Measurements from ENCODE around the gene NCOR1.
"Not testable (repeated sequence)": the region's sequence is repeated elsewhere in the genome, so short reads cannot be mapped to it uniquely, and the experiment has no call there.

Gene NCOR1

GRCh38 chr17:16214190-16215001, 938 bp downstream of the NCOR1 start:
- peak in 1 of 2 experiments; percentile 3 for DNase-seq

- DNase-seq: no peak
Measured at GRCh38 chr17:16212793-16213192, 2.5 kb downstream of the NCOR1 start.

- no peak for DNase-seq
Measured at GRCh38 chr17:16211590-16211989, 3.7 kb downstream of the NCOR1 start.

GRCh38 chr17:16204763-16205162, 10.6 kb downstream of the NCOR1 start:
- DNase-seq: not testable (repeated sequence)

- not testable (repeated sequence) for DNase-seq
Measured at GRCh38 chr17:16202554-16203500, 12.5 kb downstream of the NCOR1 start.

- not testable (repeated sequence) for DNase-seq
Measured at GRCh38 chr17:16201693-16202131, 13.6 kb downstream of the NCOR1 start.

- DNase-seq: no peak
Measured at GRCh38 chr17:16199093-16199492, 16.2 kb downstream of the NCOR1 start.

- DNase-seq: no peak
Measured at GRCh38 chr17:16197276-16197675, 18.1 kb downstream of the NCOR1 start.

GRCh38 chr17:16194307-16194835, 21.0 kb downstream of the NCOR1 start:
- DNase-seq: not testable (repeated sequence)

- no peak for DNase-seq
Measured at GRCh38 chr17:16191604-16192003, 23.7 kb downstream of the NCOR1 start.

GRCh38 chr17:16190703-16191360, 24.5 kb downstream of the NCOR1 start:
- no peak for DNase-seq

- DNase-seq: no peak
Measured at GRCh38 chr17:16189791-16190348, 25.5 kb downstream of the NCOR1 start.

- DNase-seq: no peak
Measured at GRCh38 chr17:16187642-16188041, 27.7 kb downstream of the NCOR1 start.

GRCh38 chr17:16181581-16181980, 33.8 kb downstream of the NCOR1 start:
- no peak for DNase-seq

GRCh38 chr17:16178836-16179235, 36.5 kb downstream of the NCOR1 start:
- DNase-seq: no peak

GRCh38 chr17:16171613-16172012, 43.7 kb downstream of the NCOR1 start:
- no peak for DNase-seq

- DNase-seq: not testable (repeated sequence)
Measured at GRCh38 chr17:16166766-16167165, 48.6 kb downstream of the NCOR1 start.

GRCh38 chr17:16158714-16159113, 56.6 kb downstream of the NCOR1 start:
- no peak for DNase-seq

GRCh38 chr17:16155536-16155935, 59.8 kb downstream of the NCOR1 start:
- DNase-seq: no peak

GRCh38 chr17:16152326-16152725, 63.0 kb downstream of the NCOR1 start:
- not testable (repeated sequence) for DNase-seq

- no peak for DNase-seq
Measured at GRCh38 chr17:16150251-16150856, 65.0 kb downstream of the NCOR1 start.

GRCh38 chr17:16148596-16148995, 66.7 kb downstream of the NCOR1 start:
- DNase-seq: no peak
